Mesenchymal stem cell (in vitro differentiated cells and primary cell): Measurements from ENCODE around the gene CSTPP1.

ENCODE experiments used
- DNase-seq: peaks from one replicate; pipeline ENCODE4 v3.0.0-alpha.2; 2013
- H2AFZ ChIP-seq: one replicate; pipeline ENCODE4 v1.6.1; 2013; ENCODE audit warnings: low read depth, mild to moderate bottlenecking, control low read depth, inconsistent platforms, low read length, moderate library complexity
- H2AK5ac ChIP-seq: 2 replicates; pipeline ENCODE4 v1.6.1; 2013; ENCODE audit warnings: low read length, moderate library complexity, mild to moderate bottlenecking, inconsistent platforms; ENCODE audit not compliant: severe bottlenecking
- H2BK120ac ChIP-seq: one replicate; pipeline ENCODE4 v1.6.1; 2013; ENCODE audit warnings: low read depth, mild to moderate bottlenecking, inconsistent platforms, low read length, moderate library complexity
- H2BK12ac ChIP-seq, 2 experiments: one replicate each; pipeline ENCODE4 v1.6.1; 2013; ENCODE audit warnings: inconsistent platforms in 2 of 2, low read length in 2 of 2, mild to moderate bottlenecking in 2 of 2, moderate library complexity in 2 of 2, control low read depth in 1 of 2
- H2BK15ac ChIP-seq: one replicate; pipeline ENCODE4 v1.6.1; 2013; ENCODE audit warnings: mild to moderate bottlenecking, low read depth, inconsistent platforms; ENCODE audit not compliant: poor library complexity, severe bottlenecking
- H2BK5ac ChIP-seq: 2 replicates; pipeline ENCODE4 v1.6.1; 2013; ENCODE audit warnings: low read depth, mild to moderate bottlenecking, low read length, control low read depth, inconsistent platforms; ENCODE audit not compliant: poor library complexity, severe bottlenecking
- H3K14ac ChIP-seq, 2 experiments: one replicate each; pipeline ENCODE4 v1.6.1; 2013; ENCODE audit warnings: inconsistent platforms in 2 of 2, low read length in 2 of 2, control low read depth in 1 of 2, mild to moderate bottlenecking in 1 of 2, moderate library complexity in 1 of 2
- H3K18ac ChIP-seq, 2 experiments: one replicate each; pipeline ENCODE4 v1.6.1; 2013; ENCODE audit warnings: inconsistent platforms in 2 of 2, low read length in 2 of 2, control low read depth in 1 of 2, low read depth in 1 of 2, mild to moderate bottlenecking in 1 of 2
- H3K23ac ChIP-seq, 2 experiments: one replicate each; pipeline ENCODE4 v1.6.1; 2013; ENCODE audit warnings: inconsistent platforms in 2 of 2, low read length in 2 of 2, mild to moderate bottlenecking in 2 of 2, moderate library complexity in 2 of 2, control low read depth in 1 of 2
- H3K27ac ChIP-seq: 2 replicates; pipeline ENCODE4 v1.5.1; 2013; ENCODE audit warnings: mild to moderate bottlenecking, moderate library complexity, low read length, control low read depth, inconsistent platforms; ENCODE audit not compliant: poor library complexity, severe bottlenecking
- H3K27me3 ChIP-seq, 2 experiments: 2 replicates each; pipeline versions ENCODE4 v1.6.1 to v1.7.0; 2013; ENCODE audit warnings: low read length in 2 of 2, mild to moderate bottlenecking in 2 of 2, moderate library complexity in 2 of 2, control low read depth in 1 of 2, inconsistent platforms in 1 of 2; ENCODE audit not compliant: control insufficient read depth in 1 of 2, insufficient read depth in 1 of 2
- H3K36me3 ChIP-seq, 2 experiments: 2 replicates each; pipeline versions ENCODE4 v1.6.1 to v1.7.0; 2013; ENCODE audit warnings: low read length in 2 of 2, control low read depth in 1 of 2, inconsistent platforms in 1 of 2, low read depth in 1 of 2, mild to moderate bottlenecking in 1 of 2; ENCODE audit not compliant: insufficient read depth in 2 of 2, control insufficient read depth in 1 of 2
- H3K4ac ChIP-seq, 2 experiments: one replicate each; pipeline ENCODE4 v1.6.1; 2013; ENCODE audit warnings: inconsistent platforms in 2 of 2, low read length in 2 of 2, mild to moderate bottlenecking in 2 of 2, moderate library complexity in 2 of 2, control low read depth in 1 of 2, low read depth in 1 of 2
- H3K4me1 ChIP-seq: 2 replicates; pipeline ENCODE4 v1.6.1; 2013; ENCODE audit warnings: low read depth, low read length, control low read depth; ENCODE audit not compliant: control insufficient read depth, insufficient read depth
- H3K4me2 ChIP-seq: 2 replicates; pipeline ENCODE4 v1.6.1; 2013; ENCODE audit warnings: low read length, mild to moderate bottlenecking, inconsistent platforms; ENCODE audit not compliant: poor library complexity, severe bottlenecking
- H3K4me3 ChIP-seq, 2 experiments: 2 replicates each; pipeline versions ENCODE4 v1.5.1 to v1.7.0; 2013; ENCODE audit warnings: low read length in 2 of 2, mild to moderate bottlenecking in 2 of 2, control low read depth in 1 of 2, low read depth in 1 of 2; ENCODE audit not compliant: insufficient read depth in 1 of 2
- H3K79me1 ChIP-seq: replicated peaks from 2 replicates; pipeline ENCODE4 v1.6.1; 2013; ENCODE audit warnings: mild to moderate bottlenecking, control low read depth, low read length, inconsistent platforms; ENCODE audit not compliant: poor library complexity, severe bottlenecking
- H3K9ac ChIP-seq: 2 replicates; pipeline ENCODE4 v1.7.0; 2013; ENCODE audit warnings: mild to moderate bottlenecking, low read length, moderate library complexity
- H3K9me3 ChIP-seq: 2 replicates; pipeline ENCODE4 v1.7.0; 2013; ENCODE audit warnings: mild to moderate bottlenecking, low read length; ENCODE audit not compliant: control insufficient read depth
- H4K8ac ChIP-seq: one replicate; pipeline ENCODE4 v1.6.1; 2013; ENCODE audit warnings: inconsistent platforms, mild to moderate bottlenecking, low read length, moderate library complexity
- H4K91ac ChIP-seq: one replicate; pipeline ENCODE4 v1.6.1; 2013; ENCODE audit warnings: mild to moderate bottlenecking, low read length, inconsistent platforms
- whole genome bisulfite sequencing: methylation state at CpG from one replicate; pipeline ENCODE4 v1.1.7; 2013; ENCODE audit warnings: mixed read lengths; 5-methylcytosine and 5-hydroxymethylcytosine counted together

The CSTPP1 gene

GRCh38 chr11:47144541-47144940 is 208.0 kb downstream of the CSTPP1 start:
- no peak overlapping the region for H2BK5ac ChIP-seq
- H3K4ac ChIP-seq = no peak overlapping the region
- peaks cover 4% of the 10 kb centered on the region for H3K79me1 ChIP-seq
- no peaks in the 10 kb centered on the region for H3K9me3 ChIP-seq
- no peak overlapping the region for H3K18ac ChIP-seq
- H3K4me2 ChIP-seq = no peak overlapping the region
- H3K4me1 ChIP-seq = no peaks in the 10 kb centered on the region
- no peak overlapping the region for H2AK5ac ChIP-seq
- H3K27ac ChIP-seq = no peak overlapping the region
- no peak overlapping the region for H4K91ac ChIP-seq
- H2BK15ac ChIP-seq = no peak overlapping the region
- no peak overlapping the region for H3K9ac ChIP-seq
- H3K14ac ChIP-seq = no peak overlapping the region
- H2AFZ ChIP-seq = no peak overlapping the region
- no peaks in the 10 kb centered on the region for H3K27me3 ChIP-seq
- no peak for DNase-seq
- H2BK120ac ChIP-seq = no peak overlapping the region
- no peak overlapping the region for H4K8ac ChIP-seq
- no peak overlapping the region for H2BK12ac ChIP-seq
- peaks cover 5 to 18% of the 10 kb centered on the region in 2 experiments for H3K36me3 ChIP-seq
- no peak overlapping the region for H3K23ac ChIP-seq
- no peak overlapping the region for H3K4me3 ChIP-seq
- WGBS = 99% methylated on average over 3 of the region's 3 CpGs

GRCh38 chr11:47147250-47147649 is 210.7 kb downstream of the CSTPP1 start:
- Histone ChIP-seq H2BK5ac (no peak overlapping the region), H3K9ac (no peak overlapping the region)
- WGBS = 82% methylated on average over 2 of the region's 2 CpGs

GRCh38 chr11:47147681-47148080 is 211.1 kb downstream of the CSTPP1 start:
- no peak for DNase-seq
- Histone ChIP-seq H3K27me3 (no peaks in the 10 kb centered on the region), H2AK5ac (no peak overlapping the region), H3K79me1 (peaks cover 2% of the 10 kb centered on the region), H3K36me3 (peaks cover 0 to 14% of the 10 kb centered on the region in 2 experiments), H2AFZ (no peak overlapping the region), H2BK15ac (no peak overlapping the region), H3K4me2 (no peak overlapping the region), H2BK120ac (no peak overlapping the region), H2BK12ac (peak overlapping the region in 1 of 2 experiments; percentile 21), H2BK5ac (no peak overlapping the region), H3K27ac (no peak overlapping the region), H3K4me1 (no peaks in the 10 kb centered on the region), H4K91ac (no peak overlapping the region), H3K4ac (no peak overlapping the region), H3K9ac (no peak overlapping the region), H4K8ac (no peak overlapping the region), H3K23ac (no peak overlapping the region), H3K4me3 (no peak overlapping the region), H3K18ac (no peak overlapping the region), H3K9me3 (no peaks in the 10 kb centered on the region), H3K14ac (no peak overlapping the region)
- WGBS = 92% methylated on average over 5 of the region's 7 CpGs

More at GRCh38 chr11:47147250-47147649, 210.7 kb downstream of the CSTPP1 start:
- no peak overlapping the region for H3K4me3 ChIP-seq
- H2BK12ac ChIP-seq = peak overlapping the region in 1 of 2 experiments; percentile 15
- no peak overlapping the region for H3K23ac ChIP-seq
- H3K4me2 ChIP-seq = no peak overlapping the region
- H3K27ac ChIP-seq = no peak overlapping the region
- no peak overlapping the region for H3K4ac ChIP-seq
- peaks cover 2% of the 10 kb centered on the region for H3K79me1 ChIP-seq
- no peak overlapping the region for H3K18ac ChIP-seq
- no peak overlapping the region for H2AK5ac ChIP-seq
- H2AFZ ChIP-seq = no peak overlapping the region
- H3K9me3 ChIP-seq = no peaks in the 10 kb centered on the region
- H4K91ac ChIP-seq = no peak overlapping the region
- H3K27me3 ChIP-seq = no peaks in the 10 kb centered on the region
- no peak overlapping the region for H4K8ac ChIP-seq
- DNase-seq = no peak
- H2BK120ac ChIP-seq = no peak overlapping the region
- no peak overlapping the region for H3K14ac ChIP-seq
- no peaks in the 10 kb centered on the region for H3K4me1 ChIP-seq
- peaks cover 0 to 14% of the 10 kb centered on the region in 2 experiments for H3K36me3 ChIP-seq
- no peak overlapping the region for H2BK15ac ChIP-seq

- 92% methylated on average over 4 of the region's 4 CpGs for WGBS
- Histone ChIP-seq H2AK5ac (no peak overlapping the region), H3K36me3 (peaks cover 0 to 14% of the 10 kb centered on the region in 2 experiments), H3K4me1 (peaks cover 3% of the 10 kb centered on the region), H3K27ac (no peak overlapping the region), H2BK5ac (no peak overlapping the region), H2BK15ac (no peak overlapping the region), H3K27me3 (no peaks in the 10 kb centered on the region), H2AFZ (no peak overlapping the region), H3K23ac (no peak overlapping the region), H4K8ac (no peak overlapping the region), H3K14ac (no peak overlapping the region), H3K9me3 (no peaks in the 10 kb centered on the region), H4K91ac (peak overlapping the region; percentile 1), H3K4ac (no peak overlapping the region), H2BK120ac (no peak overlapping the region), H2BK12ac (no peak overlapping the region), H3K4me3 (no peak overlapping the region), H3K9ac (no peak overlapping the region), H3K4me2 (no peak overlapping the region), H3K18ac (no peak overlapping the region), H3K79me1 (peaks cover 2% of the 10 kb centered on the region)
- no peak for DNase-seq
These were observed 211.7 kb downstream of the CSTPP1 start for GRCh38 chr11:47148270-47148669.
